Measurements from ENCODE around the gene MPPED1. TPM values are rescaled to one million over a fixed set of nuclear protein-coding genes. Genes with fewer than 3 reads are reported as not detected.

MPPED1 gene
- total and polyA plus RNA-seq, 12 donors = 0.01 TPM; not detected in 11

GRCh38 chr22:43514476-43515157 is 102.8 kb downstream of the MPPED1 start:
- H3K4me1 ChIP-seq = no peaks in the 10 kb centered on the region
- no peak for TF ChIP-seq CTCF (IDR thresholded peaks at IDR 0.05)
- H3K9me3 ChIP-seq = no peaks in the 10 kb centered on the region
- no peak for DNase-seq
- no peak overlapping the region for H3K27ac ChIP-seq
- no peak overlapping the region for H3K4me3 ChIP-seq
- 78 to 80% methylated on average over 31 of the region's 31 CpGs for WGBS, 2 donors
- H3K36me3 ChIP-seq = no peaks in the 10 kb centered on the region
- peaks cover 0 to 31% (median 10%) of the 10 kb centered on the region in 7 donors for H3K27me3 ChIP-seq
- ATAC-seq = no peak
- intact Hi-C loops (cut with DNase I) = no loop called here

GRCh38 chr22:43515411-43515810 is 103.6 kb downstream of the MPPED1 start:
- intact Hi-C loops (cut with DNase I) = no loop called here
- no peaks in the 10 kb centered on the region for H3K4me1 ChIP-seq
- H3K27me3 ChIP-seq = peaks cover 0 to 27% (median 10%) of the 10 kb centered on the region in 7 donors
- no peak for ATAC-seq
- no peak for TF ChIP-seq CTCF (IDR thresholded peaks at IDR 0.05)
- H3K36me3 ChIP-seq = no peaks in the 10 kb centered on the region
- DNase-seq = no peak
- WGBS, 2 donors = 85 to 87% methylated on average over 8 of the region's 8 CpGs
- no peak overlapping the region for H3K27ac ChIP-seq
- H3K9me3 ChIP-seq = no peaks in the 10 kb centered on the region
- H3K4me3 ChIP-seq = no peak overlapping the region

- H3K27me3 ChIP-seq = peaks cover 0 to 27% (median 10%) of the 10 kb centered on the region in 7 donors
- 59 to 62% methylated on average over 13 of the region's 13 CpGs for WGBS, 2 donors
These were observed 104.1 kb downstream of the MPPED1 start for GRCh38 chr22:43515902-43516301.

DNA sequence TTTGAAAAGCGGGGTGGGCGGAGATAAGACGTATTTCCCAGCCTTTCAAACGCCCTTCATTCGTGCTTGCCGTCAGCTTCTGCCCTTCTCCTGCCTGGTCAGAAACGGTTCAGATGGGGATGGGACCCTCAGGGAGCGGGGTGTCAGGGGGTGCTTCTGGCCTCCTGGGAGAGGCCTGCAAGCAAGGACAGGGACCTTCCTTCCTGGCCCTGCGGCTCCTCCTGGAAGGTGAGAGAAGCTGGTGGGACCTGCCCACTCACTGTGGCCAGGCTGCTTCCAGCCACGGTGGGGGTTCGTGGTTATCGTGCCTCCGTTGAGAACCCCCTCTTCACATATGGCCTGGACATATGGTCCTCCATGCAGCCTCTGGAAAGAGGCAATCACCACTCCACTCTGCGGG is 104.6 kb downstream of the MPPED1 start:
- intact Hi-C loops (cut with DNase I) = no loop called here
- Histone ChIP-seq H3K9me3 (no peaks in the 10 kb centered on the region), H3K27ac (no peak overlapping the region), H3K4me1 (no peaks in the 10 kb centered on the region), H3K4me3 (no peak overlapping the region), H3K36me3 (no peaks in the 10 kb centered on the region), H3K27me3 (peaks cover 0 to 27% (median 10%) of the 10 kb centered on the region in 7 donors)
- no peak for ATAC-seq
- 78 to 79% methylated on average over 14 of the region's 14 CpGs for WGBS, 2 donors
- no peak for DNase-seq
- no peak for TF ChIP-seq CTCF (IDR thresholded peaks at IDR 0.05)

More at GRCh38 chr22:43515902-43516301, 104.1 kb downstream of the MPPED1 start:
- ATAC-seq = no peak
- TF ChIP-seq CTCF (IDR thresholded peaks at IDR 0.05) = no peak
- Histone ChIP-seq H3K9me3 (no peaks in the 10 kb centered on the region), H3K4me3 (no peak overlapping the region), H3K27ac (no peak overlapping the region), H3K4me1 (no peaks in the 10 kb centered on the region), H3K36me3 (no peaks in the 10 kb centered on the region)
- no peak for DNase-seq
- intact Hi-C loops (cut with DNase I) = no loop called here

Measured in heart right ventricle (tissue), 16 donors.